Activated CD4-positive, alpha-beta T cell treated with anti-CD3 and anti-CD28 coated beads, Interleukin-2, Interleukin-4, amounts not matched to agents 100 ng/mL and 50 ng/mL, durations not matched to agents 16 hours and 8 hours (primary cell): ENCODE results near the gene CPAMD8.
A peak's percentile ranks its signal among the peaks of the same experiment; 100 is the strongest.

Experiments used
- DNase-seq: peaks from one replicate; pipeline ENCODE4 v3.0.0-alpha.2; 2020; ENCODE audit warnings: low spot score

The CPAMD8 gene

GRCh38 chr19:17026706-17027534 lies at the start of gene CPAMD8:
Gene CPAMD8 (minus strand): TSS chr19:17026810. CDS start chr19:17026642, 168 bp downstream.
- no peak for DNase-seq

- DNase-seq = peak; percentile 26
Measured at GRCh38 chr19:17075864-17076542, 49.4 kb upstream of the CPAMD8 start.

GRCh38 chr19:17075035-17075863 lies 48.6 kb upstream of the CPAMD8 start, which contains the start of the genes HAUS8 and MYO9B:
Gene HAUS8 (minus strand): TSS chr19:17075452. CDS start chr19:17075422, 30 bp downstream.
Gene MYO9B (plus strand): TSS chr19:17075777. CDS start chr19:17101718, 25,941 bp downstream.
- peak; percentile 99 for DNase-seq

GRCh38 chr19:17074634-17075034 lies 48.0 kb upstream of the CPAMD8 start:
- DNase-seq = no peak

GRCh38 chr19:17073869-17074633 lies 47.4 kb upstream of the CPAMD8 start:
- DNase-seq = no peak

GRCh38 chr19:17070912-17071311 lies 44.3 kb upstream of the CPAMD8 start:
- DNase-seq = no peak

- DNase-seq = no peak
Measured at GRCh38 chr19:17070421-17070820, 43.8 kb upstream of the CPAMD8 start.

GRCh38 chr19:17069193-17069592 lies 42.6 kb upstream of the CPAMD8 start:
- no peak for DNase-seq

GRCh38 chr19:17063428-17063827 lies 36.8 kb upstream of the CPAMD8 start:
- DNase-seq = no peak

- no peak for DNase-seq
Measured at GRCh38 chr19:17061691-17062090, 35.1 kb upstream of the CPAMD8 start.

- no peak for DNase-seq
Measured at GRCh38 chr19:17061205-17061604, 34.6 kb upstream of the CPAMD8 start.

- no peak for DNase-seq
Measured at GRCh38 chr19:17060802-17061201, 34.2 kb upstream of the CPAMD8 start.

GRCh38 chr19:17058236-17058635 lies 31.6 kb upstream of the CPAMD8 start:
- DNase-seq = no peak

GRCh38 chr19:17055636-17056035 lies 29.0 kb upstream of the CPAMD8 start:
- DNase-seq = no peak

- no peak for DNase-seq
Measured at GRCh38 chr19:17054746-17055145, 28.1 kb upstream of the CPAMD8 start.

GRCh38 chr19:17052439-17052838 lies 25.8 kb upstream of the CPAMD8 start:
- DNase-seq = no peak

- no peak for DNase-seq
Measured at GRCh38 chr19:17049711-17050280, 23.2 kb upstream of the CPAMD8 start.

- no peak for DNase-seq
Measured at GRCh38 chr19:17048885-17049453, 22.4 kb upstream of the CPAMD8 start.

- DNase-seq = no peak
Measured at GRCh38 chr19:17045907-17046502, 19.4 kb upstream of the CPAMD8 start.

GRCh38 chr19:17043744-17044143 lies 17.1 kb upstream of the CPAMD8 start:
- no peak for DNase-seq
